Hepatocyte (in vitro differentiated cells): ENCODE data around the gene KDF1. TPM values are rescaled to one million over a fixed set of nuclear protein-coding genes. Genes with fewer than 3 reads are reported as not detected.

ENCODE experiments used
- DNase-seq: peaks from one replicate; pipeline ENCODE4 v3.0.0-alpha.2; 2016; ENCODE audit warnings: low spot score
- H2AFZ ChIP-seq: fragments of 200-600 bp; sonication (generic); 2 replicates; pipeline ENCODE4 v1.6.0; 2016; ENCODE audit warnings: antibody characterized with exemption, mild to moderate bottlenecking
- H3K27ac ChIP-seq: fragments of 200-600 bp; sonication (generic); 2 replicates; pipeline ENCODE4 v1.5.1; 2016; ENCODE audit warnings: mild to moderate bottlenecking
- H3K27me3 ChIP-seq: fragments of 200-600 bp; sonication (generic); 2 replicates; pipeline ENCODE4 v1.6.1; 2016
- H3K36me3 ChIP-seq: fragments of 200-600 bp; sonication (generic); replicated peaks from 2 replicates; pipeline ENCODE4 v1.5.1; 2016; ENCODE audit warnings: low read depth; ENCODE audit not compliant: insufficient read depth
- H3K4me1 ChIP-seq: fragments of 200-600 bp; sonication (generic); 2 replicates; pipeline ENCODE4 v1.5.1; 2016; ENCODE audit warnings: mild to moderate bottlenecking, moderate library complexity; ENCODE audit not compliant: insufficient read depth
- H3K4me2 ChIP-seq: fragments of 200-600 bp; sonication (generic); 2 replicates; pipeline ENCODE4 v1.6.0; 2016
- H3K4me3 ChIP-seq: fragments of 200-600 bp; sonication (generic); 2 replicates; pipeline ENCODE4 v1.5.1; 2016; ENCODE audit warnings: mild to moderate bottlenecking
- H3K79me2 ChIP-seq: fragments of 200-600 bp; sonication (generic); 2 replicates; pipeline ENCODE4 v1.6.0; 2017; ENCODE audit warnings: mild to moderate bottlenecking
- H3K9me2 ChIP-seq: fragments of 200-600 bp; sonication (generic); replicated peaks from 2 replicates; pipeline ENCODE4 v1.6.0; 2017; ENCODE audit warnings: mild to moderate bottlenecking; ENCODE audit not compliant: insufficient read depth
- H3K9me3 ChIP-seq: fragments of 200-600 bp; sonication (generic); 2 replicates; pipeline ENCODE4 v1.5.1; 2016; ENCODE audit warnings: low read depth, mild to moderate bottlenecking
- H4K20me1 ChIP-seq: fragments of 200-600 bp; sonication (generic); 2 replicates; pipeline ENCODE4 v1.6.0; 2016; ENCODE audit warnings: mild to moderate bottlenecking; ENCODE audit not compliant: insufficient read depth, poor library complexity, severe bottlenecking
- EZH2 ChIP-seq: fragments of 200-600 bp; sonication (generic); IDR thresholded peaks from 2 replicates; pipeline ENCODE4 v1.6.1; 2016; ENCODE audit warnings: antibody characterized with exemption, mild to moderate bottlenecking, borderline replicate concordance
- EZH2phosphoT487 ChIP-seq: fragments of 200-600 bp; sonication (generic); IDR thresholded peaks from one replicate; pipeline ENCODE4 v1.6.1; 2018; ENCODE audit warnings: antibody characterized with exemption, mild to moderate bottlenecking, low read depth, moderate library complexity; ENCODE audit not compliant: unreplicated experiment, severe bottlenecking
- WGBS: methylation state at CpG from one replicate; pipeline ENCODE4 v1.1.6; 2016; ENCODE audit warnings: low lambda C conversion rate; ENCODE audit errors: missing lambda C conversion rate; 5-methylcytosine and 5-hydroxymethylcytosine counted together
- polyA plus RNA-seq: library from polyadenylated mRNA; unstranded; fragments of >200 nt; fragmentation: Nextera tagmentation; extraction: Ambion mirVana; gene quantifications from 2 replicates; pipeline ENCODE4 v1.2.1, GENCODE V29; 2016
- total RNA-seq: library from RNA; depleted of rRNA; stranded (reverse); fragments of >200 nt; gene quantifications from 2 replicates; pipeline ENCODE4 v1.2.3, GENCODE V29; 2014
- TF ChIP-seq, protein P1 (sequence below): fragments of 200-600 bp; sonication (generic); IDR thresholded peaks from 2 replicates; pipeline ENCODE4 v1.5.1; 2016; ENCODE audit warnings: antibody characterized with exemption, mild to moderate bottlenecking; ENCODE audit not compliant: poor library complexity

The KDF1 gene
- total and polyA plus RNA-seq, 2 experiments from 2014 or later, result 10.5 to 21.9 TPM

GRCh38 chr1:26998429-26999300 is 38.4 kb upstream of the KDF1 start:
- Histone ChIP-seq H4K20me1 (peaks cover 8% of the 10 kb centered on the region), H3K27ac (peak overlapping the region; percentile 85), H3K4me1 (peaks cover 44% of the 10 kb centered on the region), H3K9me3 (no peaks in the 10 kb centered on the region), H3K27me3 (no peaks in the 10 kb centered on the region), H3K9me2 (no peaks in the 10 kb centered on the region), H3K4me2 (peak overlapping the region; percentile 95), H3K79me2 (peaks cover 36% of the 10 kb centered on the region), H3K4me3 (no peak overlapping the region), H3K36me3 (no peaks in the 10 kb centered on the region), H2AFZ (no peak overlapping the region)
- peak; percentile 32 for DNase-seq
- WGBS, result 91% methylated on average over 11 of the region's 11 CpGs
- no peak for TF ChIP-seq EZH2phosphoT487
- TF ChIP-seq, protein P1, sequence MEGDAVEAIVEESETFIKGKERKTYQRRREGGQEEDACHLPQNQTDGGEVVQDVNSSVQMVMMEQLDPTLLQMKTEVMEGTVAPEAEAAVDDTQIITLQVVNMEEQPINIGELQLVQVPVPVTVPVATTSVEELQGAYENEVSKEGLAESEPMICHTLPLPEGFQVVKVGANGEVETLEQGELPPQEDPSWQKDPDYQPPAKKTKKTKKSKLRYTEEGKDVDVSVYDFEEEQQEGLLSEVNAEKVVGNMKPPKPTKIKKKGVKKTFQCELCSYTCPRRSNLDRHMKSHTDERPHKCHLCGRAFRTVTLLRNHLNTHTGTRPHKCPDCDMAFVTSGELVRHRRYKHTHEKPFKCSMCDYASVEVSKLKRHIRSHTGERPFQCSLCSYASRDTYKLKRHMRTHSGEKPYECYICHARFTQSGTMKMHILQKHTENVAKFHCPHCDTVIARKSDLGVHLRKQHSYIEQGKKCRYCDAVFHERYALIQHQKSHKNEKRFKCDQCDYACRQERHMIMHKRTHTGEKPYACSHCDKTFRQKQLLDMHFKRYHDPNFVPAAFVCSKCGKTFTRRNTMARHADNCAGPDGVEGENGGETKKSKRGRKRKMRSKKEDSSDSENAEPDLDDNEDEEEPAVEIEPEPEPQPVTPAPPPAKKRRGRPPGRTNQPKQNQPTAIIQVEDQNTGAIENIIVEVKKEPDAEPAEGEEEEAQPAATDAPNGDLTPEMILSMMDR, result no peak
- no peak for TF ChIP-seq EZH2

DNA sequence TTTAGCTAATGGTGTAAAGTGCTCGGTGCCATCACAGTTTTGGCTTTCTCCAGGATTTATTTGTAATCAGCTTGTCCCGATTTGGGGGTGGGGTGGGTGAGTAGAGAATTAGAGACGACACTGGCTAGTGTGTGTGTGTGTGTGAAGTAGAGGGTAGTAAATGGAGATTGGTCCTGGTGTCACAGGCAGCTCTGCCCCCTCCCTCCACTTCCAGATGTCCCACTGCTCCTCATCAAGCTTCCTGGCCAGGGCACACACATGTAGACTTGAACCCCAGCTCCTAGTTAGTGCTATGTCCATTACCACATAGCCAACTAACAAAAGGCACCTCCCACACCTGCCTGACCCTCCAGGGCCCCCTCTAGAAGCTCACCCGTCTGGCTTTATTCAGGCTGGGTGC is 36.4 kb upstream of the KDF1 start:
- H3K9me3 ChIP-seq, result no peaks in the 10 kb centered on the region
- TF ChIP-seq EZH2phosphoT487, result no peak
- H3K27ac ChIP-seq, result peak overlapping the region; percentile 91
- peaks cover 36% of the 10 kb centered on the region for H3K79me2 ChIP-seq
- no peaks in the 10 kb centered on the region for H3K9me2 ChIP-seq
- no peaks in the 10 kb centered on the region for H3K36me3 ChIP-seq
- DNase-seq, result no peak
- no peak overlapping the region for H3K4me3 ChIP-seq
- H3K27me3 ChIP-seq, result no peaks in the 10 kb centered on the region
- H3K4me2 ChIP-seq, result peak overlapping the region; percentile 95
- H2AFZ ChIP-seq, result no peak overlapping the region
- H3K4me1 ChIP-seq, result peaks cover 55% of the 10 kb centered on the region
- peaks cover 8% of the 10 kb centered on the region for H4K20me1 ChIP-seq
- 84% methylated on average over 4 of the region's 4 CpGs for WGBS

DNA sequence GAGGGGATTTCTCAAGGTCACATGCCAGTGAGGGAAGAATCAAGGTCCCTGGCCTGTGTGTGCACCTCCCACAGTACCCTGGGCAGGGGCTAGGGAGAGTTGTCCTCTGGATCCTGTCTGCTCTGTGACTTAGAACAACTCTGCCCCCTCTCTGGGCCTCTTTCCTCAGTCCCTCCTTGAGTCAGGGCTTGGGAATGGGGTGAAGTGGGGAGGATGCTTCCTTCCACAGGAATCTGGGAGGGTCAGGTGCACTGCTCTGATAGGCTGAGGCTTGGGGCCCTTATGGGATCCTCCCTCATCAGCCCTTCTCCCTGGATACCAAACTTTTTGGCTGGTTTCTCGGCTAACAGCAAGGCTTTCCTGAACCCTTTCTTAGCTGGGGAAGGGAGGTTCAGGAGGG is 35.8 kb upstream of the KDF1 start:
- Histone ChIP-seq H4K20me1 (peaks cover 8% of the 10 kb centered on the region), H3K27ac (peak overlapping the region; percentile 91), H3K27me3 (no peaks in the 10 kb centered on the region), H3K9me3 (no peaks in the 10 kb centered on the region), H3K4me3 (no peak overlapping the region), H3K36me3 (no peaks in the 10 kb centered on the region), H3K9me2 (no peaks in the 10 kb centered on the region), H3K79me2 (peaks cover 36% of the 10 kb centered on the region), H2AFZ (no peak overlapping the region), H3K4me2 (peak overlapping the region; percentile 95), H3K4me1 (peaks cover 62% of the 10 kb centered on the region)
- DNase-seq, result no peak
- 83% methylated on average over 1 of the region's 1 CpG for WGBS
- TF ChIP-seq EZH2, result no peak
- TF ChIP-seq, protein P1, result no peak
- no peak for TF ChIP-seq EZH2phosphoT487

GRCh38 chr1:26994787-26995517 is 34.7 kb upstream of the KDF1 start:
- H3K4me3 ChIP-seq, result peak overlapping the region; percentile 69

More at GRCh38 chr1:26994787-26995517, 34.7 kb upstream of the KDF1 start:
- H3K4me1 ChIP-seq, result peaks cover 66% of the 10 kb centered on the region
- H2AFZ ChIP-seq, result no peak overlapping the region
- WGBS, result 15% methylated on average over 15 of the region's 15 CpGs
- no peaks in the 10 kb centered on the region for H3K27me3 ChIP-seq
- no peaks in the 10 kb centered on the region for H3K9me2 ChIP-seq
- H3K4me2 ChIP-seq, result peak overlapping the region; percentile 95
- TF ChIP-seq EZH2phosphoT487 (no peak), EZH2 (no peak)
- TF ChIP-seq, protein P1, result no peak
- no peaks in the 10 kb centered on the region for H3K9me3 ChIP-seq
- peak overlapping the region; percentile 91 for H3K27ac ChIP-seq
- H4K20me1 ChIP-seq, result peaks cover 8% of the 10 kb centered on the region
- DNase-seq, result no peak
- H3K79me2 ChIP-seq, result peaks cover 36% of the 10 kb centered on the region
- H3K36me3 ChIP-seq, result no peaks in the 10 kb centered on the region
